GM18517 (cell line): ENCODE data around the gene HDAC4.
A peak's percentile ranks its signal among the peaks of the same experiment; 100 is the strongest.

Experiments used
- ATAC-seq: cut with Tn5 transposase; IDR thresholded peaks from one replicate; pipeline ENCODE4 v1.9.1; 2021; ENCODE audit warnings: mild to moderate bottlenecking, moderate library complexity; ENCODE audit not compliant: unreplicated experiment

Gene HDAC4

GRCh38 chr2:239429473-239430350, 28.9 kb upstream of the HDAC4 start:
- no peak for ATAC-seq

- no peak for ATAC-seq
Observed at GRCh38 chr2:239425631-239426030, 24.8 kb upstream of the HDAC4 start.

- ATAC-seq, result no peak
Observed at GRCh38 chr2:239424337-239425045, 23.7 kb upstream of the HDAC4 start.

GRCh38 chr2:239423551-239423950, 22.7 kb upstream of the HDAC4 start:
- ATAC-seq, result no peak

GRCh38 chr2:239421851-239422250, 21.0 kb upstream of the HDAC4 start:
- ATAC-seq, result no peak

- ATAC-seq, result no peak
Observed at GRCh38 chr2:239420082-239420481, 19.3 kb upstream of the HDAC4 start.

GRCh38 chr2:239418918-239419317, 18.1 kb upstream of the HDAC4 start:
- ATAC-seq, result no peak

- ATAC-seq, result no peak
Observed at GRCh38 chr2:239412905-239413603, 12.2 kb upstream of the HDAC4 start.

- ATAC-seq, result no peak
Observed at GRCh38 chr2:239411549-239412319, 10.9 kb upstream of the HDAC4 start.

GRCh38 chr2:239411117-239411516, 10.3 kb upstream of the HDAC4 start:
- ATAC-seq, result no peak

- no peak for ATAC-seq
Observed at GRCh38 chr2:239409976-239410375, 9.2 kb upstream of the HDAC4 start.

GRCh38 chr2:239407112-239407511, 6.3 kb upstream of the HDAC4 start:
- no peak for ATAC-seq

- ATAC-seq, result no peak
Observed at GRCh38 chr2:239406316-239406995, 5.6 kb upstream of the HDAC4 start.

- no peak for ATAC-seq
Observed at GRCh38 chr2:239405071-239405470, 4.3 kb upstream of the HDAC4 start.

- no peak for ATAC-seq
Observed at GRCh38 chr2:239402666-239403065, 1.8 kb upstream of the HDAC4 start.

- peak; percentile 21 for ATAC-seq
Observed at GRCh38 chr2:239401881-239402233, 1.0 kb upstream of the HDAC4 start.

- peak; percentile 87 for ATAC-seq
Observed at GRCh38 chr2:239401067-239401880, 454 bp upstream of the HDAC4 start.

GRCh38 chr2:239399921-239400595, 762 bp downstream of the HDAC4 start:
- ATAC-seq, result no peak

GRCh38 chr2:239399433-239399920, 1.3 kb downstream of the HDAC4 start:
- no peak for ATAC-seq
